ENCODE data around the gene PABPN1L.

PABPN1L gene

GRCh38 chr16:88868974-88869672 is 2.7 kb upstream of the PABPN1L start:
- no peak for DNase-seq (ENCODE audit: low spot score)

GRCh38 chr16:88867581-88868246 is 1.3 kb upstream of the PABPN1L start:
- no peak for DNase-seq (ENCODE audit: low spot score)

- DNase-seq (ENCODE audit: low spot score) = no peak
Measured at GRCh38 chr16:88865742-88866141, 718 bp downstream of the PABPN1L start.

GRCh38 chr16:88865310-88865709 is 1.1 kb downstream of the PABPN1L start:
- DNase-seq (ENCODE audit: low spot score) = no peak

- DNase-seq (ENCODE audit: low spot score) = no peak
Measured at GRCh38 chr16:88864521-88864920, 1.9 kb downstream of the PABPN1L start.

GRCh38 chr16:88864099-88864498 is 2.4 kb downstream of the PABPN1L start:
- DNase-seq (ENCODE audit: low spot score) = no peak

- DNase-seq (ENCODE audit: low spot score) = no peak
Measured at GRCh38 chr16:88863426-88863825, 3.0 kb downstream of the PABPN1L start.

GRCh38 chr16:88862968-88863367 is 3.5 kb downstream of the PABPN1L start:
- DNase-seq (ENCODE audit: low spot score) = no peak

- no peak for DNase-seq (ENCODE audit: low spot score)
Measured at GRCh38 chr16:88861359-88861758, 5.1 kb downstream of the PABPN1L start.

GRCh38 chr16:88859381-88860091 is 6.9 kb downstream of the PABPN1L start:
- no peak for DNase-seq (ENCODE audit: low spot score)

GRCh38 chr16:88857728-88858339 is 8.6 kb downstream of the PABPN1L start:
- DNase-seq (ENCODE audit: low spot score) = peak; percentile 86

- peak; percentile 100 for DNase-seq (ENCODE audit: low spot score)
Measured at GRCh38 chr16:88856828-88857727, 9.4 kb downstream of the PABPN1L start, which contains the start of the genes GALNS and TRAPPC2L. Gene GALNS (minus strand): TSS chr16:88856947. CDS start chr16:88856877, 70 bp downstream. Gene TRAPPC2L (plus strand): TSS chr16:88857127. CDS start chr16:88857151, 24 bp downstream.

- DNase-seq (ENCODE audit: low spot score) = peak; percentile 58
Measured at GRCh38 chr16:88856122-88856827, 10.2 kb downstream of the PABPN1L start.

GRCh38 chr16:88855736-88856121 is 10.7 kb downstream of the PABPN1L start:
- no peak for DNase-seq (ENCODE audit: low spot score)

GRCh38 chr16:88855176-88855575 is 11.3 kb downstream of the PABPN1L start:
- no peak for DNase-seq (ENCODE audit: low spot score)

- DNase-seq (ENCODE audit: low spot score) = no peak
Measured at GRCh38 chr16:88854306-88855111, 12.0 kb downstream of the PABPN1L start.

- DNase-seq (ENCODE audit: low spot score) = no peak
Measured at GRCh38 chr16:88853325-88853941, 13.0 kb downstream of the PABPN1L start.

- no peak for DNase-seq (ENCODE audit: low spot score)
Measured at GRCh38 chr16:88851616-88852015, 14.8 kb downstream of the PABPN1L start.

GRCh38 chr16:88850531-88851199 is 15.8 kb downstream of the PABPN1L start:
- no peak for DNase-seq (ENCODE audit: low spot score)
